GM12873 (cell line): ENCODE results near the gene TEAD2.

Source experiments
- CTCF ChIP-seq: IDR thresholded peaks from 2 replicates; pipeline ENCODE4 v1.5.1; 2012; ENCODE audit warnings: low read depth, mild to moderate bottlenecking, moderate library complexity, low read length, control low read depth; ENCODE audit not compliant: insufficient read depth; ENCODE audit errors: missing control alignments

TEAD2 gene

GRCh38 chr19:49343123-49343522 is 19.1 kb downstream of the TEAD2 start:
- no peak for TF ChIP-seq CTCF

GRCh38 chr19:49342291-49342721 is 19.9 kb downstream of the TEAD2 start:
- no peak for TF ChIP-seq CTCF

GRCh38 chr19:49340865-49341718 is 21.1 kb downstream of the TEAD2 start:
- no peak for TF ChIP-seq CTCF

- no peak for TF ChIP-seq CTCF
These were observed 21.9 kb downstream of the TEAD2 start for GRCh38 chr19:49340069-49340864.

- TF ChIP-seq CTCF: no peak
These were observed 22.7 kb downstream of the TEAD2 start for GRCh38 chr19:49339301-49340068.

- no peak for TF ChIP-seq CTCF
These were observed 23.4 kb downstream of the TEAD2 start for GRCh38 chr19:49338691-49339300.
